GM19193 (cell line): ENCODE results near the gene SYNPO2.

Source experiments
- POLR2A ChIP-seq: IDR thresholded peaks from 4 replicates; pipeline ENCODE4 v1.6.1; 2011; ENCODE audit not compliant: insufficient read depth, insufficient read length; ENCODE audit errors: extremely low read depth

The SYNPO2 gene

DNA sequence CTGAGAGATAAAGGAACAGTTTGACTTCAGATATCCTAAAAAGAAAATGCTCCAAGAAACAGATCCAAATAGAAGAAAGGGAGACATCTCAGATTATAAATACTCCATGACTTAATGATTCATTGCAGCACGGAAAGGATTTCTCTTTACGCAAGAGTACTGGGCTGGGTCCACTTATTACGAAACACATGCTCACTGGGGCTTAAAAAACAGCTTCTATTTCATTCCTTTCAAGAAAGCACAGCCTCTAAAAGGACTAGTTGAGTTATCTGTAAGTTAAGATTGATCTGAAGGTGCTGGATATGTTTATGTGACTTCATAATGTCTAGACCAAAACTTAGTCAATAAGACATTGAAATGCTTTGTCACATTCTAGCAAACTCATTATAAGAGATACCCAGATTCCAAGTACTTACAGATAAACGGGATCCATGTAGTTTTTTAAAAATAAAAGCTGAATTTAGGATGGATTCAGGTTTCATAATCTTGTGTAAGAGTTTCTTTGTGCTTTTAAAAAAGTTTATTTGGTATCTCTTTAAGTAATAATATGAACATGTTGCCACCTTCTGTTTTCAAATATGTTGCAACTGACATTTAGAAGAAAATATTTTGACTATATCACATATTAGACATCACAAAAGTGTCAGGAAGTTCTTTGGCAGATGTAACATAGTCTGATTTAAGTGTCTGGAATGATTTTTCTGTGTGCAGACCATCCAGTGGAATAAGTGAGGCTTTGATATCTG is 137.4 kb downstream of the SYNPO2 start:
- TF ChIP-seq POLR2A = no peak

DNA sequence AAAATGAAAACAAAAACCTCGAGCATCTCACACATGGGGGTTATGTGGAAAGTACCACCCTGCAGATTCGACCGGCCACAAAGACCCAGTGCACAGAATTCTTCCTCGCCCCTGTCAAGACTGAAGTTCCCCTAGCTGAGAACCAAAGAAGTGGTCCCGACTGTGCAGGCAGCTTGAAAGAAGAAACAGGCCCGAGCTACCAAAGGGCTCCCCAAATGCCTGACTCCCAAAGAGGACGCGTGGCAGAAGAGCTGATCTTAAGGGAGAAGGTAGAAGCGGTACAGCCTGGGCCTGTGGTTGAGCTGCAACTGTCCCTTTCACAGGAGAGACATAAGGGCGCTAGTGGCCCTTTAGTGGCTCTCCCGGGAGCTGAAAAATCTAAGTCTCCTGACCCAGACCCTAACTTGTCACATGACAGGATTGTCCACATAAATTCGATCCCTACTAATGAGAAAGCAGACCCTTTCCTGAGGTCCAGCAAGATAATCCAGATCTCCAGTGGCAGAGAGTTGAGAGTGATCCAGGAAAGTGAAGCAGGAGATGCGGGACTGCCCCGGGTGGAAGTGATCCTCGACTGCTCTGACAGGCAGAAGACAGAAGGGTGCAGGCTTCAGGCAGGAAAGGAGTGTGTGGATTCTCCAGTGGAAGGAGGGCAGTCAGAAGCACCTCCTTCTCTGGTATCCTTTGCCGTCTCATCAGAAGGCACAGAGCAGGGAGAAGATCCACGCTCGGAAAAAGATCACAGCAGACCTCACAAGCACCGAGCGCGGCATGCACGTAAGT is 138.2 kb downstream of the SYNPO2 start:
- no peak for TF ChIP-seq POLR2A

DNA sequence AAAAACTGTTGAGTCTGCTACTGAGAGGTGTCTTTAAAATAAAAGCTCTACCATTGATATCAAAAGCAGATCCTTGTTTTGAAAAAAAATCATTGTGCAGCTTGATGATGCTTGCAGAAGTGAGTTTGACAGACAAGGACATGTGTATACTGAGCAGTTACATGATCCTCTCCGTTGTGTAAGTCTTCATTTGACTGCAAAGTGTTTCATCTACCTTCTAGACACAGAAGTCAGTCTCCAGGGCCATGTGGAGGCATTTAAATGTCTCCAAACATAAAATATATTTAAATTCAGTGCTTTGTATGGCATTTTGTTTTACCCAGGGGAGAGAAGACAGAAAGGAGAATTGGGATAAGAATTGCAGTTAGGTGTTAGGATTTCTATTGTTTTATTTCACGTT is 139.2 kb downstream of the SYNPO2 start:
- no peak for TF ChIP-seq POLR2A

DNA sequence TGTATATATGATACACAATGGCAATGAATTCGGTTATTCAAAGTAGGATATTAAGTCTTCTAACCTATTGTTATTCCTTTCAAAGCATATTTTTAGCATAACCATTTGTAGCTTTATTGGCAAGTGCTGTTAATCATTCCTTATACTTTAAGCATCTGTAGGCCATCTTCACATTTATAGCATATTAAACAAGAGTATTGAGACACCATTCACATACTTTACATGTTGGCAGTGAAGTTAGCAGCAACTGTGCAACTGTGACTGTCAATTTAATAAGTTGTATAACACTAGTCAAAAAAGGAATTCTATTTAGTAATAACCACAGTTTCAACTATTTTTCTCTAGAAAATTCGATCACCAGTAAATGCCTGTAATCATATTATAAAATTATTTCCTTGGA is 139.6 kb downstream of the SYNPO2 start:
- no peak for TF ChIP-seq POLR2A

DNA sequence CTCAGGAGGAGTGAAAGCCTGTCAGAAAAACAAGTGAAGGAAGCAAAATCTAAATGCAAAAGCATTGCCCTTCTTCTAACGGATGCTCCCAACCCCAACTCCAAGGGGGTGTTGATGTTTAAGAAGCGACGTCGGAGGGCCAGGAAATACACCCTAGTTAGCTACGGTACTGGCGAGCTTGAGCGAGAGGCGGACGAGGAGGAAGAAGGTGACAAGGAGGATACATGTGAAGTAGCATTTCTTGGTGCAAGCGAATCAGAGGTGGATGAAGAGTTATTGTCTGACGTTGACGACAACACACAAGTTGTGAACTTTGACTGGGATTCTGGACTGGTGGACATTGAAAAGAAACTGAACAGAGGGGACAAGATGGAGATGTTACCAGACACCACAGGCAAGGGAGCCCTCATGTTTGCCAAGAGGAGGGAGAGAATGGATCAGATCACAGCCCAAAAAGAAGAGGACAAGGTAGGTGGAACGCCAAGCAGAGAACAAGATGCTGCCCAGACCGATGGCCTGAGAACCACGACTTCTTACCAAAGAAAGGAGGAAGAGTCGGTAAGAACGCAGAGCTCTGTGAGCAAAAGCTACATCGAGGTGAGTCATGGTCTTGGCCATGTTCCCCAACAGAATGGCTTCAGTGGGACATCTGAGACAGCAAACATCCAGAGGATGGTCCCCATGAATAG is 141.3 kb downstream of the SYNPO2 start:
- no peak for TF ChIP-seq POLR2A

DNA sequence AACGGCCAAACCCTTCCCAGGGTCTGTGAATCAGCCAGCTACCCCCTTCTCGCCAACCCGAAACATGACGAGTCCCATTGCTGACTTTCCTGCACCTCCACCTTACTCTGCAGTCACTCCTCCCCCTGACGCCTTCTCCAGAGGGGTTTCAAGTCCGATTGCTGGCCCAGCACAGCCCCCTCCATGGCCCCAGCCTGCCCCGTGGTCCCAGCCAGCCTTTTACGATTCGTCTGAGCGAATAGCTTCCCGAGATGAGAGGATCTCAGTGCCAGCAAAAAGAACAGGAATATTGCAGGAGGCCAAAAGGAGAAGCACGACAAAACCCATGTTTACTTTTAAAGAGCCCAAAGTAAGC is 141.9 kb downstream of the SYNPO2 start:
- no peak for TF ChIP-seq POLR2A

DNA sequence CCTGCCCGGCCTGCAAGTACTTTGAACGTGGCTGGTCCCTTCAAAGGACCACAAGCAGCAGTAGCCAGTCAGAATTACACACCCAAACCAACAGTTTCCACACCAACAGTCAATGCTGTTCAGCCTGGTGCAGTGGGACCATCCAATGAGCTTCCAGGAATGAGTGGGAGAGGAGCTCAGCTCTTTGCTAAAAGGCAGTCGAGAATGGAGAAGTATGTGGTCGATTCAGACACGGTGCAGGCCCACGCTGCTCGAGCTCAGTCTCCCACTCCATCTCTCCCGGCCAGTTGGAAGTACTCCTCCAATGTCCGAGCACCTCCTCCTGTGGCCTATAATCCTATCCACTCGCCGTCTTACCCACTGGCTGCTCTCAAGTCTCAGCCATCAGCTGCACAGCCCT is 142.6 kb downstream of the SYNPO2 start:
- no peak for TF ChIP-seq POLR2A

DNA sequence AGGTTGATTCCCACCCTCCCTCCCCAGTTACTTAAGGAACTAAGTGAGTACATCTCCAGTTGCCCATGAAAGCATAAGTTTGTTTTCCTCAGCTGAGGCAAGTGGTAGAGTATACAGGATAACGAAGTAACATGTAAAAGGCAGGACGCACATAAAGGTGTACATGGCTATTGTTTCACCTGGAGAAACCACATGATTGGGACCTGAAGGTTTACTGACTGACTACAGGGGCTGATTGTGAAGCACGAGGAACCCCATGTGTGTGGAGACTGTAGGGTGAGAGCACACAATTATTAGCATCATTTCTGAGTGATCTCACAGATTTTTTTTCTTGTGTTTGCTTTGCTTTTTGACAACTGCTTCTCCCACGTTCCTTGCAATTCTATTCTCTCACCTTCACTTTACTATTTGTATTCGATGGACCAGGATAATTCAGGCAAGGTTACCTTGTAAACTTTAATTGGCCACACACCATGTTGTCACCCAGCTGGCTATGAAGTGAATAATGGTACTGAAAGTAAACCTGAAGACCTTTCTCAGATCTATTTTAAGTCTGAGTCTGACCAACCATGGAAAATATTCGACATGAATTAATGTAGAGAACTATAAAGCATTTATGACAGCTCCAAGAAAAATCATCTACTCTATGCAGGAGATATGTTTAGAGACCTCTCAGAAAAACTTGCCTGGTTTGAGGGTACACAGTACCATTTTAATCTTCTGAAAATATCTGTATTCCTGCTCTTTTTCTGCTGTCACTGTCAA is 144.4 kb downstream of the SYNPO2 start:
- TF ChIP-seq POLR2A = no peak

DNA sequence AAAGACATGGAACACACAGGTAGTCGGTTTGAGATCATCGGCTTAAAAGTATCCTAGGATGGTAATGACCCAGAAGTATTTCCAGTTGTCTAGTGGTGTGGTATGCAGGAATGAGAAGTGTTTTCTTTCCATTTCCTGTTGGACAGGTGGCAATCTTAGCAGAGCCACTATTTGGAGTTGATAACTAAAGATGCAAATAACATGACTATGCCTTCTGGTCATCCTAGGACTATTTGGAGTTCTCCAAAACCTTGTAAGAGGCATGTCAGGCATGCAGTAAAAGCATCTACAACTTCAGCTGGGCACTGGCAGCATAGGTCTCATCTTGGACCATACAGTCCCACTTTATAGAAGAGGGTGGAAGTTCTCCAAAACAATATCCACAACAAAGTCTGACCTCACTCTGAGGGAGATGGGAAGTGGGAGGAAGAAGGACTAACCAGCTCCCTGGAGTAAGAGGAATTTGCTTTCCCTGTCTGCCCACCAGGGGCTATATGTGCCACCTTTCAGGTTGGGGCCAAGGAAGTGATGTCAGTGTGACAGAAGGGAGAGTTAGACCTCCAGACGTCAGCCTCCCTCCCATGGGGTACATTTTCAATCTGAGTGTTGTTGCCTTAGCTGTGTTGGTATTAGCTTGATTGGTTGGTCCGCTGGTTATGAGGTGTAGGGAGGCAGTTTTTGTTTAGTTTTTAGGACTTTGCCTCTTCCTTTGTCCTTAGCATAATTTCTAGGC is 145.8 kb downstream of the SYNPO2 start:
- no peak for TF ChIP-seq POLR2A

DNA sequence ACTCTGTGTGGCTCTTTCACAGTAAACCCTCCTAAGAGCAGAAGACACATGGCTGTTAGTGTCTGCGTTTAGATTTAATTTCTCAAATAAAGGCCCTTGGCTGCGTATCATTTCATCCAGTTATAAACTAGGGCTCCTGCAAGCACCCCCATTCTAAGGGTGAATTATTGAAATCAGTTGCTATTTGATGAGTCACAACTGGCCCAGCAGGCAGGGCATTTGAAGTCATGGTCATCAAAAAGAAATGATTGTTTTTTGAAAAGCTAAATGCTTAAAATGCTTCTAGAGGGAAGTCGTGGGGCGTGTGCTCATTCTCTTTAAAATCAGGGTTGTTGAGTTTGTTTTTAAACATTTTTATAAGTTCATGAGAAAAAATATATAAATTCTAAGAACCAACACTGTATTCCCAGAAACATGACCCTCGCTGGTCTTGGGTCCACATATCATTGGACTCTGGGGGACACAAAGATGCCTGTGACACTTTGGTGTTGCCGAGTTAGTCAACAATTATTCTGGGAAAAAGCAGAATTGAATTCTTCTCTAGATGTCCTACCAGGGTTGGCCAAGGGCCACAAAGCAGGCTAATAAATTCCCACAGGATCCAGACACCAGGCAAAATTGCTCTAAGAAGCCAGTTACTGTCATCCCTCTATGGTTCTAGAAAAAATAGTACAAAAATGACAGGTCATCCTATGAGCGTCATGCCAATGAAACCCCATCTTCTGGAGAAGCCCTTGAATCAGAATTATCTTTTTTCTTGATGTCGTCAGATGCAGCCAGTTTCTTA is 147.5 kb downstream of the SYNPO2 start:
- no peak for TF ChIP-seq POLR2A

DNA sequence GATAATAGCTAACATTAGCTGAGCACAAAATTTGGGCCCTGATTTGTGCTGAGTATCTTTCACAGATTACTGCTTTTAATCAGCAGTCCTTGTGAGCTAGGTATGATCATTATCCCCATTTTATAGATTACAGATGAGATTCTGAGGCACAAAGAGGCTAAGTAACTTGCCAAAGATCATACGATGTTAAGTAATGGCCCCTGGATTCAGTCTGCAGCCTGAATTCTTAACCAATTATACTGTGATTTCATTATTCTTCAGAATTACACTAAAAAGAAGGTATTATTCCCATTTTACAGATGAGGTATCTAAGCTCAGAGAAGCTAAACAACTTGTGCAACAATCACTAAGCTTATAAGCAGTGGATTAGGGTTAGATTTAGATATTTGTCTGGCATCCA is 149.1 kb downstream of the SYNPO2 start:
- no peak for TF ChIP-seq POLR2A

DNA sequence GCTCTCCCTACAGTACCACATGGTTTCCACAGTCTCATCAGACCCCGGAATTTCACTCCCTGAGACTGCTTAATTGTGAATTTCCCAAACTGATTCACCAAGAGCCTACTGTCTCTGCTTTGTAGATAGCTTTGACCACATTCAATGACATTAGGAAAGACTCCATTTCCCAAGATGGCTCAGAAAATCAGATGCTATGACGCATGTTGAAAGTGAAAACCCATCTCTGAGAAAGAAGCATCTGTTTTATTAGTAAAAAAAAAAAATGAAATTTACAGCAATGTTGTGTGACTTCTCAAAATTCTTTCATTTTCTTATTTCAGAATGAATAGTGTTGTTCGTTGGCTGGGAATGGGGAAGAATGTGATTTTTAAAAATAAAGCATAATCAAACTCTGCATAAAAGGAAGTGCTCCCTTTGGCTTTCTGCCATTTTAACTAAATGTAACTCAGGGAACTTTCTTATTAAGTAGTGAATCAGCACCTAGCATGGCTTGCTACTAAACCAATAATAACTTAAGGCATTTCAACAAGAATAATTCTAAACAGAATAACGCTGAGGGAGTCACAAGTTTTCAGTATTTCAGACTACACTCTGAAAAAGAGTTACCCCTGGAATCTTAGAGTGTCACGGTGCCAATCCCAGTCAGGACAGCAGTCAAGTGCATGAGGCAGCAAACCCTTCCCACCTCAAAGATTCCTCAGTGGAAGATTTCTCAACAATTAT is 149.6 kb downstream of the SYNPO2 start:
- no peak for TF ChIP-seq POLR2A

DNA sequence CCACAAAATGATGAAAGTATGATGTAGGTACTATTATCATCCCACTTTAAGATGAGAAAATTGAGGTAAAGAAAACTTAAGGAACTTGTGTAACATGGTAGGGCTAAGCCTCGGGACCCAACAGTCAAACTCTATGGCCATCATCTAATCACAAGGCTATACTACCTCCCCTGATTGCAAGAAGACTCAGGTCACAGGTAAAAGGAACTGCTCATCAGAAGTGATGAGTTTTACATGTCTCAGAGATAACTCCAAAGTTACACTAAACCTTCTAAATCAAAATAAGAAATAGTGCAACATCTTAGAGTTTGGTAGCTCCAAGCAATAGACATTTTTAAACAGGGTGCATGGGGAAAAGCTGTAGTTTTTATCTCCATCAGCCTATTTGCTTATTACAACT is 150.5 kb downstream of the SYNPO2 start:
- no peak for TF ChIP-seq POLR2A

DNA sequence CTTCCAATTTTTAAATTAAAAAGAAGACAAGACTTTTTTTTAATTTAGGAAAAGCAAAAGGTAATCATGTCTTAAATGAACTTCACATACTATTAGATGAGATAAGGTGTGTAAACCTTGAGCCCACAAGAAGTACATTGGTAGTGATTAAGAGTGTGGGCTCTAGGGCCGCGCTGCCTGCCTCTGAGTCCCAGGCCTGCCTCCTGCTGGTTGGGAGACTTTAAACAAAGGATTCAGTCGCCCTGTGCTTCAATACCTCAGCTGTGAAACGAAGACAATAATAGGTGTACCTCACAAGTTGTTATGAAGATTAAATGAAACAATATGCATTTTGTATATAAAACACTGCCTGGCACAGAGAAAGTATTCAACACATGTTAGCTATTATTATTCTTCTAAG is 151.1 kb downstream of the SYNPO2 start:
- TF ChIP-seq POLR2A = no peak

DNA sequence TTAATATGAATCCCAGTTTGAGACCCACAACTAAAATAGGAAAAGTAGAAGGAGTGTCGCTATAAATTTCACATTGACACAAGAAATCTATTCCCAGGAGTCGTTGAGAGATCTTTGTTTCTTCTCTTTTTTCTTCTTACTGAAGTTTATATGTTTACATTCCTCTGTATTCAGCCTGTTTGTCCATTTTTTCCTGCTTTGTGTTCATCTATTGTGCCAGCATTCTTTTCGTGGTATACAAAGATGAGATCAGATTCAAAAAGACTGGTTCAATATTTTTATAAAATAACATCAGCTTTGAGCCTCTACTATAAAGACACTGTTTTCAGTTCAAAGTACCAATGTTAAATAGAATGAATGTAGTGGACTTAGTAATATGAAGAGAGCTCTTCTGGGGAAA is 151.6 kb downstream of the SYNPO2 start:
- TF ChIP-seq POLR2A = no peak
